Stimulated activated CD4-positive, alpha-beta T cell treated with anti-CD3 and anti-CD28 coated beads, Interleukin-15, amount 100 ng/mL, for 24 hours (primary cell): ENCODE results near the gene RAB7B.

ENCODE experiments used
- DNase-seq: peaks from one replicate; pipeline ENCODE4 v3.0.0-alpha.2; 2020

RAB7B gene

GRCh38 chr1:205945069-205945468, 58.1 kb downstream of the RAB7B start:
- no peak for DNase-seq

GRCh38 chr1:205944525-205944924, 58.7 kb downstream of the RAB7B start:
- no peak for DNase-seq

GRCh38 chr1:205943245-205943644, 60.0 kb downstream of the RAB7B start, which contains the start of gene SLC26A9:
SLC26A9 (minus strand) TSS chr1:205943456; CDS start chr1:205935820, 7,636 bp downstream.
- no peak for DNase-seq

- DNase-seq: no peak
Measured at GRCh38 chr1:205942631-205943159, 60.5 kb downstream of the RAB7B start.

GRCh38 chr1:205940710-205941109, 62.5 kb downstream of the RAB7B start:
- DNase-seq: no peak

- peak; percentile 17 for DNase-seq
Measured at GRCh38 chr1:205939690-205940330, 63.4 kb downstream of the RAB7B start.

- no peak for DNase-seq
Measured at GRCh38 chr1:205938682-205939081, 64.5 kb downstream of the RAB7B start.

GRCh38 chr1:205936846-205937586, 66.2 kb downstream of the RAB7B start:
- DNase-seq: no peak

GRCh38 chr1:205936311-205936710, 66.9 kb downstream of the RAB7B start:
- no peak for DNase-seq

GRCh38 chr1:205935869-205936268, 67.3 kb downstream of the RAB7B start:
- DNase-seq: no peak

GRCh38 chr1:205934788-205935187, 68.4 kb downstream of the RAB7B start:
- no peak for DNase-seq

- no peak for DNase-seq
Measured at GRCh38 chr1:205933671-205934618, 69.2 kb downstream of the RAB7B start.

GRCh38 chr1:205932776-205933175, 70.4 kb downstream of the RAB7B start:
- DNase-seq: no peak

GRCh38 chr1:205930799-205931281, 72.4 kb downstream of the RAB7B start:
- DNase-seq: no peak

- no peak for DNase-seq
Measured at GRCh38 chr1:205930195-205930577, 73.0 kb downstream of the RAB7B start.

- no peak for DNase-seq
Measured at GRCh38 chr1:205929496-205930194, 73.5 kb downstream of the RAB7B start.

- no peak for DNase-seq
Measured at GRCh38 chr1:205928317-205928716, 74.9 kb downstream of the RAB7B start.

GRCh38 chr1:205927676-205928075, 75.5 kb downstream of the RAB7B start:
- no peak for DNase-seq

GRCh38 chr1:205927247-205927646, 75.9 kb downstream of the RAB7B start:
- no peak for DNase-seq
